Measurements from ENCODE around the gene ADA.

The ADA gene

GRCh38 chr20:44633872-44634600 lies 17.5 kb downstream of the ADA start:
- Histone ChIP-seq H3K79me2 (ENCODE audit: insufficient read depth, low read length) (peaks cover 100% of the 10 kb centered on the region), H3K36me3 (ENCODE audit: insufficient read depth, low read length) (peaks cover 100% of the 10 kb centered on the region), H3K9ac (ENCODE audit: low read depth, low read length) (no peak overlapping the region), H3K27me3 (ENCODE audit: insufficient read depth, low read length, poor library complexity) (no peaks in the 10 kb centered on the region), H3K27ac (ENCODE audit: low read length) (peak overlapping the region; percentile 59), H3K4me1 (ENCODE audit: insufficient read depth, low read length) (0 out of 2 replicates have a peak, but pooled peaks cover 15% of the 10 kb centered on the region), H3K9me3 (ENCODE audit: insufficient read depth, low read length, severe bottlenecking) (no peaks in the 10 kb centered on the region), H2AFZ (ENCODE audit: low read depth, low read length) (no peak overlapping the region), H3K4me2 (ENCODE audit: insufficient read depth, low read length) (no peak overlapping the region), H4K20me1 (ENCODE audit: insufficient read depth, low read length) (peaks cover 83% of the 10 kb centered on the region), H3K4me3 (ENCODE audit: low read depth in 1 of 2, low read length in 2 of 2) (no peak overlapping the region)
- DNase-seq (no peak), ATAC-seq (ENCODE audit: insufficient read depth, low read depth) (no peak)
- no peak for TF ChIP-seq EZH2 (IDR thresholded peaks at IDR 0.05; ENCODE audit: borderline replicate concordance, low read depth, low read length, severe bottlenecking)
- TF ChIP-seq CTCF (IDR thresholded peaks at IDR 0.05; ENCODE audit: borderline replicate concordance, extremely low read depth, low read length, poor library complexity, severe bottlenecking): no peak

GRCh38 chr20:44633187-44633810 lies 18.2 kb downstream of the ADA start:
- ATAC-seq (ENCODE audit: insufficient read depth, low read depth) (no peak), DNase-seq (no peak)
- TF ChIP-seq CTCF (IDR thresholded peaks at IDR 0.05; ENCODE audit: borderline replicate concordance, extremely low read depth, low read length, poor library complexity, severe bottlenecking) (no peak), EZH2 (IDR thresholded peaks at IDR 0.05; ENCODE audit: borderline replicate concordance, low read depth, low read length, severe bottlenecking) (no peak)
- no peak overlapping the region for H3K9ac ChIP-seq (ENCODE audit: low read depth, low read length)
- H4K20me1 ChIP-seq (ENCODE audit: insufficient read depth, low read length): peaks cover 82% of the 10 kb centered on the region
- no peaks in the 10 kb centered on the region for H3K9me3 ChIP-seq (ENCODE audit: insufficient read depth, low read length, severe bottlenecking)
- peaks cover 100% of the 10 kb centered on the region for H3K36me3 ChIP-seq (ENCODE audit: insufficient read depth, low read length)
- peaks cover 98% of the 10 kb centered on the region for H3K79me2 ChIP-seq (ENCODE audit: insufficient read depth, low read length)
- no peak overlapping the region for H2AFZ ChIP-seq (ENCODE audit: low read depth, low read length)
- no peak overlapping the region for H3K4me3 ChIP-seq (ENCODE audit: low read depth in 1 of 2, low read length in 2 of 2)
- no peak overlapping the region for H3K4me2 ChIP-seq (ENCODE audit: insufficient read depth, low read length)
- H3K4me1 ChIP-seq (ENCODE audit: insufficient read depth, low read length): 0 out of 2 replicates have a peak, but pooled peaks cover 12% of the 10 kb centered on the region
- no peaks in the 10 kb centered on the region for H3K27me3 ChIP-seq (ENCODE audit: insufficient read depth, low read length, poor library complexity)
- peak overlapping the region; percentile 59 for H3K27ac ChIP-seq (ENCODE audit: low read length)

- TF ChIP-seq CTCF (IDR thresholded peaks at IDR 0.05; ENCODE audit: borderline replicate concordance, extremely low read depth, low read length, poor library complexity, severe bottlenecking): no peak
- no peak for TF ChIP-seq EZH2 (IDR thresholded peaks at IDR 0.05; ENCODE audit: borderline replicate concordance, low read depth, low read length, severe bottlenecking)
- H3K4me3 ChIP-seq (ENCODE audit: low read depth in 1 of 2, low read length in 2 of 2): no peak overlapping the region
- no peaks in the 10 kb centered on the region for H3K27me3 ChIP-seq (ENCODE audit: insufficient read depth, low read length, poor library complexity)
- peaks cover 83% of the 10 kb centered on the region for H4K20me1 ChIP-seq (ENCODE audit: insufficient read depth, low read length)
- peak overlapping the region; percentile 42 for H3K27ac ChIP-seq (ENCODE audit: low read length)
- H3K9ac ChIP-seq (ENCODE audit: low read depth, low read length): no peak overlapping the region
- no peaks in the 10 kb centered on the region for H3K9me3 ChIP-seq (ENCODE audit: insufficient read depth, low read length, severe bottlenecking)
- H3K4me1 ChIP-seq (ENCODE audit: insufficient read depth, low read length): peaks cover 9% of the 10 kb centered on the region; the same call in 1 of the 2 replicates
- no peak overlapping the region for H3K4me2 ChIP-seq (ENCODE audit: insufficient read depth, low read length)
- no peak for DNase-seq
- peaks cover 96% of the 10 kb centered on the region for H3K79me2 ChIP-seq (ENCODE audit: insufficient read depth, low read length)
- H3K36me3 ChIP-seq (ENCODE audit: insufficient read depth, low read length): peaks cover 100% of the 10 kb centered on the region
- no peak overlapping the region for H2AFZ ChIP-seq (ENCODE audit: low read depth, low read length)
- peak; percentile 15; the same call in 1 of the 3 replicates for ATAC-seq (ENCODE audit: insufficient read depth, low read depth)
Measured at GRCh38 chr20:44632103-44632752, 19.3 kb downstream of the ADA start.
